ENCODE data around the gene KCNH6. TPM values are rescaled to one million over a fixed set of nuclear protein-coding genes. Genes with fewer than 3 reads are reported as not detected.

The KCNH6 gene
- total RNA-seq, 2 experiments from 2014 or later = not detected

DNA sequence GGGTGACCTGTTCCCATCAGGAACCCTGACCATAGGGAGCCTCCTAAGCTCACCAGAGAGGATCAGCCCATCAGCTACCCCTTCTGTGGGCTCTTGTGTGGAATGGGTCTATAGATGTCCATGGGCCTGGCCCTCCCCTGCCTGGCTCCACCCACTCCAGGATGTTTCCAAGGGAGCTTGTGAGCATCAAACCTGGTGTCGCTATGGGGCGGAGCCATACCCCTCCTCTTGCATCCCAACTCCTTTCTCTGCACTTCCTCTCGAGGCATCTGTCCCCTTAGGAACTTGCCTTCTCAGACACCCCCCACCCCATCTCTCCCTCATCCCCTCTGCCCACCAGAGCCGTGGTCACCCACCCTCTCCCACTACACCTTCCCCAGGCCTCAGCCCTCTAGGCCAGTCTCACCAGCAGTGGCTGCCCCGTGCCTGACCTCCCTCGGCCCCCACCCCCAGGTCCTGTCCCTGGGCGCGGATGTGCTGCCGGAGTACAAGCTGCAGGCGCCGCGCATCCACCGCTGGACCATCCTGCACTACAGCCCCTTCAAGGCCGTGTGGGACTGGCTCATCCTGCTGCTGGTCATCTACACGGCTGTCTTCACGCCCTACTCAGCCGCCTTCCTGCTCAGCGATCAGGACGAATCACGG lies 10.4 kb downstream of the KCNH6 start:
- Mint-ChIP-seq H3K9me3 (no peaks in the 10 kb centered on the region), H3K4me1 (peaks cover 2% of the 10 kb centered on the region), H3K36me3 (no peaks in the 10 kb centered on the region), H3K27me3 (peaks cover 22% of the 10 kb centered on the region), H3K4me3 (no peak overlapping the region), H3K27ac (no peak overlapping the region)
- DNase-seq = no peak

DNA sequence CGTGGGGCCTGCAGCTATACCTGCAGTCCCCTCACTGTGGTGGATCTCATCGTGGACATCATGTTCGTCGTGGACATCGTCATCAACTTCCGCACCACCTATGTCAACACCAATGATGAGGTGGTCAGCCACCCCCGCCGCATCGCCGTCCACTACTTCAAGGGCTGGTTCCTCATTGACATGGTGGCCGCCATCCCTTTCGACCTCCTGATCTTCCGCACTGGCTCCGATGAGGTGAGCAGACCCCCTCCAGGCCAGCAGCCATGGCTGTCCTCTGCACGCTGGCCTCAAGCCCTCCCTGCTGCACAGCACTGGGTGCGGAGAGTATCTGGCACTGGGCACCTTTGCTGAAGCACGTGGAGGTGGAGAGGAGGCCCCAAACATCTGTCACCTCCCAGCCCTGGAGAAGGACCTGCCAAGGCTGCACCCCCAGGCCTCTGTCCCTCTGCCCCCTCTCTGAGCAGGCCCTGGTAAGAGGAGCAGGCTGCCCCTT lies 11.0 kb downstream of the KCNH6 start:
- Mint-ChIP-seq H3K27ac (no peak overlapping the region), H3K9me3 (no peaks in the 10 kb centered on the region), H3K4me1 (peaks cover 5% of the 10 kb centered on the region), H3K4me3 (no peak overlapping the region), H3K27me3 (peaks cover 28% of the 10 kb centered on the region), H3K36me3 (no peaks in the 10 kb centered on the region)
- DNase-seq = no peak

GRCh38 chr17:63534816-63535455 lies 11.8 kb downstream of the KCNH6 start:
- Mint-ChIP-seq H3K27me3 (peaks cover 36% of the 10 kb centered on the region), H3K4me1 (peaks cover 5% of the 10 kb centered on the region), H3K4me3 (no peak overlapping the region), H3K36me3 (no peaks in the 10 kb centered on the region), H3K9me3 (no peaks in the 10 kb centered on the region), H3K27ac (no peak overlapping the region)
- no peak for DNase-seq

GRCh38 chr17:63535640-63536039 lies 12.5 kb downstream of the KCNH6 start:
- peaks cover 5% of the 10 kb centered on the region for H3K4me1 Mint-ChIP-seq
- H3K27ac Mint-ChIP-seq = no peak overlapping the region
- H3K9me3 Mint-ChIP-seq = no peaks in the 10 kb centered on the region
- no peak overlapping the region for H3K4me3 Mint-ChIP-seq
- H3K27me3 Mint-ChIP-seq = peaks cover 38% of the 10 kb centered on the region
- H3K36me3 Mint-ChIP-seq = no peaks in the 10 kb centered on the region
- DNase-seq = no peak

DNA sequence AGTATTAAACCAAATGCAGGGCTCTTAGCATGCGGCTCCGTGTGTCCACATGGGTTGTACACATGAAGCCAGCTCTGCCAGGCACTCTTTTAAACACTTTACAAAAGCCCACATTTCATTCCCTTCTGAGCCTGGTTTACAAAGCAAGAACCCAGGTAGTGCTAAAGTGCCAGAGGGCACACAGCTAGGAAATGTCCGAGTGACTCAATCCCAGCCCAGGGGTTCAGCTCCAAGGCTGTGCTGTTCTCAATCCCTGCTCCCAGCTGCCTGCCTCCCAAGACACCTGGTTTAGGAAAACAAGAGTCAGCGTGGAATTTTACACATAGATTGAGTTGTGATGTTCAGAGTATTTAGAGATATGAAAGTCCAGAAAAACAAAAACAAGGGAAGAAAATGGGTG lies 13.8 kb downstream of the KCNH6 start:
- no peak overlapping the region for H3K27ac Mint-ChIP-seq
- no peaks in the 10 kb centered on the region for H3K36me3 Mint-ChIP-seq
- H3K27me3 Mint-ChIP-seq = peaks cover 39% of the 10 kb centered on the region
- no peak for DNase-seq
- no peaks in the 10 kb centered on the region for H3K9me3 Mint-ChIP-seq
- peaks cover 5% of the 10 kb centered on the region for H3K4me1 Mint-ChIP-seq
- no peak overlapping the region for H3K4me3 Mint-ChIP-seq

- Mint-ChIP-seq H3K27ac (no peak overlapping the region), H3K9me3 (no peaks in the 10 kb centered on the region), H3K27me3 (peaks cover 39% of the 10 kb centered on the region), H3K4me3 (peak overlapping the region; percentile 48), H3K4me1 (peaks cover 5% of the 10 kb centered on the region), H3K36me3 (no peaks in the 10 kb centered on the region)
- peak; percentile 39 for DNase-seq
Measured at GRCh38 chr17:63537991-63538692, 15.0 kb downstream of the KCNH6 start.

- no peaks in the 10 kb centered on the region for H3K36me3 Mint-ChIP-seq
- H3K27me3 Mint-ChIP-seq = peaks cover 39% of the 10 kb centered on the region
- peak overlapping the region; percentile 48 for H3K4me3 Mint-ChIP-seq
- DNase-seq = no peak
- H3K4me1 Mint-ChIP-seq = peaks cover 5% of the 10 kb centered on the region
- H3K9me3 Mint-ChIP-seq = no peaks in the 10 kb centered on the region
- H3K27ac Mint-ChIP-seq = no peak overlapping the region
Measured at GRCh38 chr17:63538693-63539595, 15.8 kb downstream of the KCNH6 start.

DNA sequence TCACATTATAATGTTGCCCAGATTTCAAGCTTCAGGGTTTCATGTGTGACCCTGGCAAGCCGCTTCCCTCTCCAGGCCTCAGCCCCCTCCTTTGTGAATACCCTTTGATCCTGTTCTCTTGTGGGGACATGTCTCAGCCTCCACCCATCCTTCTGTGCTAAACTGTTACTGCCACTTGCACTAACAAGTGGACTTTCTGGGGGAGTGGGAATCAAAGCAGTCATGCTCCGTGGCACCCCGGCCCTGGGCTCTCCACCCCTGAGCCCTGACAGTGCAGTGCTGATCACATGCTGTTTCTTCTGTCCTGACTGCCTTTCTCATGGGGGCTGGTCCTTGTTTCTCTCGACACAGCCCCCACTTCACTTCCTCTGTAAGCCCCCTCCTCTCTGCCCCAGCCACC lies 17.4 kb downstream of the KCNH6 start:
- H3K27me3 Mint-ChIP-seq = peaks cover 34% of the 10 kb centered on the region
- H3K9me3 Mint-ChIP-seq = no peaks in the 10 kb centered on the region
- peaks cover 5% of the 10 kb centered on the region for H3K4me1 Mint-ChIP-seq
- H3K27ac Mint-ChIP-seq = no peak overlapping the region
- H3K4me3 Mint-ChIP-seq = no peak overlapping the region
- H3K36me3 Mint-ChIP-seq = no peaks in the 10 kb centered on the region
- DNase-seq = no peak

GRCh38 chr17:63542218-63542545 lies 19.0 kb downstream of the KCNH6 start:
- no peak overlapping the region for H3K27ac Mint-ChIP-seq
- H3K4me3 Mint-ChIP-seq = no peak overlapping the region
- no peak for DNase-seq
- no peaks in the 10 kb centered on the region for H3K36me3 Mint-ChIP-seq
- H3K27me3 Mint-ChIP-seq = peaks cover 28% of the 10 kb centered on the region
- H3K9me3 Mint-ChIP-seq = no peaks in the 10 kb centered on the region
- H3K4me1 Mint-ChIP-seq = peaks cover 5% of the 10 kb centered on the region

DNA sequence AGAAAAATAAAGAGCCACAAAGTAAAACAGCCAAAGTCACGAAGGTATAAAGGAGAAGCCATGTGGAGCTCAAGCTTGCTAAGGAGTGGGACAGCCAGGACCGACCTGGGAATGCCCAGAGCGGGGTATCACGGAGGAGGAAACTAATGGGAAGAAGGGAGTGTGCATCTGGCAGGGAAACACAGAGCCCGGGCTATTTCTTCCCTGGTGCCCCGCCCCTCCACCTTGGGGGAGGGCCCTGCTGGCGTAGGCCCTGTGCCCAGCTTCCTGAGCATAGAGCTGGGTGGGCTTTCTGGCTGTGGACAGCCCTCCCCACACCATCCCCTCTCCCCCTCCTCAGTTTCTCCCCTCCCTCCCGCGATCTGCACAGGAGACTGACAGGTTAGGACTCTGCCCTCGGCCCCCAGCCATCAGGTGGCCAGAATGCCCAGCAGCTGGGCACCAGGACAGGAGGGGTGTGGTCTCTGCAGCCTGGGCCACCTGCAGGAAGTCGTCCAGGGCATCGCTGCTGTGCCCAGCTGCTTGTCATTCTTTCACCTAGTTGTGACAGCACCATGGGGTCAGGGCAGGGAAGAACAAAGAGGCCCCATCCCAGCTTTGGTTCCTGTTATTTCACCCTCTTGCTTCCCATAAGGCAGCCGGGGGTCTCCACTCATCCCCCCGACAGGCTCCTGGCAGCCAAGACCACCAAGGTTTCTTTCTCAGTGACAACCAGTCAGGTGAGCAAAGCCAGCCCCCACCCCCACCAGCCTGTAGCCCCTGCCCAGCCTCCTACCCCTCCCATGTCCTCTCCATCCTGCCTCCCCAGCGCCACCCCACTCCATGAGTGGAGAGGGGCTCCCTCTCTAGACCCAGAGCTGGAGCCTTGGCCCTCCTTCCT lies 20.0 kb downstream of the KCNH6 start:
- no peak for DNase-seq
- Mint-ChIP-seq H3K9me3 (no peaks in the 10 kb centered on the region), H3K36me3 (no peaks in the 10 kb centered on the region), H3K4me1 (peaks cover 5% of the 10 kb centered on the region), H3K27me3 (peaks cover 20% of the 10 kb centered on the region), H3K27ac (no peak overlapping the region), H3K4me3 (no peak overlapping the region)

DNA sequence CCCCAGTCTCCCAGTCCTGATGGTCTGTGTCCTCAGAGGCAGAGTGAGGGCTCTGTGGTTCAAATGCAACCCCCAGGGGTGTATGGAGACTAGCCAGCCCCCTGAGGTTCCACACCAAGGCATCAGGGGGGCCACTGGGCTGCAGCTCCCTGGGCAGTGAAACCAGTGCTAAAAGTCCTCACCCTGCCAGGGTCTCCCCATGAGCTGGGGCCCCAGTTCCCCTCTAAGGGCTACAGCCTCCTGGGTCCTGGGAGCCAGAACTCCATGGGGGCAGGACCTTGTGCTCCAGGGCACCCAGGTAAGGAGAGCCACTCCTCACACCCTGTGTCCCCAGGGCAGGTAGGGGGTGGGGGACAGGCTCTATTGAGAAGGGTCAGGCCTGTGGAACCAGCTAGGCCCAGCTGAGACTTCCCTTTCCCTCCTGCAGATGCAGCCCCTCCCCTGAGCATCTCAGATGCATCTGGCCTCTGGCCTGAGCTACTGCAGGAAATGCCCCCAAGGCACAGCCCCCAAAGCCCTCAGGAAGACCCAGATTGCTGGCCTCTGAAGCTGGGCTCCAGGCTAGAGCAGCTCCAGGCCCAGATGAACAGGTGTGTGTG lies 20.8 kb downstream of the KCNH6 start:
- no peaks in the 10 kb centered on the region for H3K4me1 Mint-ChIP-seq
- no peaks in the 10 kb centered on the region for H3K9me3 Mint-ChIP-seq
- H3K4me3 Mint-ChIP-seq = no peak overlapping the region
- H3K27me3 Mint-ChIP-seq = peaks cover 13% of the 10 kb centered on the region
- H3K27ac Mint-ChIP-seq = no peak overlapping the region
- DNase-seq = no peak
- H3K36me3 Mint-ChIP-seq = no peaks in the 10 kb centered on the region

GRCh38 chr17:63544467-63545301 lies 21.5 kb downstream of the KCNH6 start:
- DNase-seq = no peak
- Mint-ChIP-seq H3K4me1 (no peaks in the 10 kb centered on the region), H3K27ac (no peak overlapping the region), H3K36me3 (no peaks in the 10 kb centered on the region), H3K9me3 (no peaks in the 10 kb centered on the region), H3K27me3 (peaks cover 6% of the 10 kb centered on the region), H3K4me3 (no peak overlapping the region)

Data from activated naive CD8-positive, alpha-beta T cell treated with anti-CD3 and anti-CD28 coated beads for 36 hours (primary cell).